ENCODE measurements around the gene CREBZF. TPM values are rescaled to one million over a fixed set of nuclear protein-coding genes. Genes with fewer than 3 reads are reported as not detected.
"Not testable (repeated sequence)": the region's sequence is repeated elsewhere in the genome, so short reads cannot be mapped to it uniquely, and the experiment has no call there.

Gene CREBZF
- polyA plus RNA-seq, 1 experiment, result 25.0 TPM

- TF ChIP-seq CTCF (IDR thresholded peaks at IDR 0.05; ENCODE audit: low read depth, low read length), result no peak
- ChIA-PET CTCF (interaction anchor here (1.5 kb wide), 2 partner anchors 36 to 228 kb away, joined by 3 to 5 read pairs; partner anchors contain the start of gene CCDC83), POLR2A (interaction anchor here (0.6 to 2.6 kb wide), 5 partner anchors 8 to 378 kb away, joined by 3 to 18 read pairs (median 4); partner anchors contain the start of gene TMEM126A)
- peak within 1 kb of the TSS; percentile 72 for H3K4me3 ChIP-seq (ENCODE audit: low read depth, low read length)
- H3K27me3 ChIP-seq (ENCODE audit: control insufficient read depth, insufficient read depth, low read length), result no peaks in the 10 kb centered on the region
- H3K27ac ChIP-seq (ENCODE audit: low read depth, low read length), result peak within 1 kb of the TSS; percentile 80
- DNase-seq (ENCODE audit: low read depth, low spot score), result no peak
- H3K9me3 ChIP-seq (ENCODE audit: control insufficient read depth, insufficient read depth, low read length), result no peaks in the 10 kb centered on the region
Measured at GRCh38 chr11:85627332-85627997, 37.5 kb downstream of the CREBZF start, which contains the start of gene DLG2. Gene DLG2, minus strand, starts transcription at chr11:85627344.

GRCh38 chr11:85626496-85626895, 38.4 kb downstream of the CREBZF start:
- H3K4me3 ChIP-seq (ENCODE audit: low read depth, low read length), result peak overlapping the region; percentile 72
- CTCF ChIA-PET, result interaction anchor here (1.1 to 1.5 kb wide), 3 partner anchors 35 to 846 kb away, joined by 3 to 5 read pairs (median 3); partner anchors contain the start of gene CCDC83
- POLR2A ChIA-PET, result interaction anchor here (2.6 kb wide), 1 partner anchor 22 kb away, joined by 18 read pairs; the partner anchor contains the start of gene TMEM126A

GRCh38 chr11:85620256-85620655, 44.7 kb downstream of the CREBZF start:
- peaks cover 5% of the 10 kb centered on the region for H3K27me3 ChIP-seq (ENCODE audit: control insufficient read depth, insufficient read depth, low read length)
- no peak for TF ChIP-seq CTCF (IDR thresholded peaks at IDR 0.05; ENCODE audit: low read depth, low read length)
- H3K4me3 ChIP-seq (ENCODE audit: low read depth, low read length), result no peak overlapping the region
- no peak overlapping the region for H3K27ac ChIP-seq (ENCODE audit: low read depth, low read length)
- ChIA-PET CTCF (no interaction called here), POLR2A (no interaction called here)
- DNase-seq (ENCODE audit: low read depth, low spot score), result no peak
- no peaks in the 10 kb centered on the region for H3K9me3 ChIP-seq (ENCODE audit: control insufficient read depth, insufficient read depth, low read length)

More at GRCh38 chr11:85626496-85626895, 38.4 kb downstream of the CREBZF start:
- TF ChIP-seq CTCF (IDR thresholded peaks at IDR 0.05; ENCODE audit: low read depth, low read length), result no peak
- Histone ChIP-seq H3K9me3 (ENCODE audit: control insufficient read depth, insufficient read depth, low read length) (no peaks in the 10 kb centered on the region), H3K27me3 (ENCODE audit: control insufficient read depth, insufficient read depth, low read length) (no peaks in the 10 kb centered on the region), H3K27ac (ENCODE audit: low read depth, low read length) (no peak overlapping the region)
- no peak for DNase-seq (ENCODE audit: low read depth, low spot score)

- ChIA-PET CTCF (no interaction called here), POLR2A (interaction anchor here (1.2 kb wide), 1 partner anchor 9 kb away, joined by 3 read pairs; the partner anchor contains the start of gene TMEM126B)
- Histone ChIP-seq H3K27ac (ENCODE audit: low read depth, low read length) (no peak overlapping the region), H3K9me3 (ENCODE audit: control insufficient read depth, insufficient read depth, low read length) (no peaks in the 10 kb centered on the region), H3K4me3 (ENCODE audit: low read depth, low read length) (no peak overlapping the region), H3K27me3 (ENCODE audit: control insufficient read depth, insufficient read depth, low read length) (peaks cover 5% of the 10 kb centered on the region)
- no peak for TF ChIP-seq CTCF (IDR thresholded peaks at IDR 0.05; ENCODE audit: low read depth, low read length)
- DNase-seq (ENCODE audit: low read depth, low spot score), result no peak
Measured at GRCh38 chr11:85619499-85619898, 45.4 kb downstream of the CREBZF start.

- DNase-seq (ENCODE audit: low read depth, low spot score); H3K27ac ChIP-seq (ENCODE audit: low read depth, low read length); POLR2A ChIA-PET; CTCF ChIA-PET; H3K4me3 ChIP-seq (ENCODE audit: low read depth, low read length); H3K9me3 ChIP-seq (ENCODE audit: control insufficient read depth, insufficient read depth, low read length); H3K27me3 ChIP-seq (ENCODE audit: control insufficient read depth, insufficient read depth, low read length): not testable (repeated sequence)
Measured at GRCh38 chr11:85611643-85612042, 53.3 kb downstream of the CREBZF start.

Other genes with a start within 250 kb of the CREBZF start
- 0.68 and 0.72 TPM in 2 replicates for gene DLG2, start 37.8 kb downstream of the CREBZF start, polyA plus RNA-seq (2011; rRNA removed)
- 59.0 and 86.2 TPM in 2 replicates for gene TMEM126B, start 36.5 kb downstream of the CREBZF start, polyA plus RNA-seq (2011; rRNA removed)
- gene TMEM126A, start 17.2 kb downstream of the CREBZF start, polyA plus RNA-seq (2011; rRNA removed), result 65.2 and 104 TPM in 2 replicates
- gene CCDC89, start 21.1 kb upstream of the CREBZF start, polyA plus RNA-seq (2011; rRNA removed), result 2.5 and 2.7 TPM in 2 replicates
- gene SYTL2, start 146.0 kb upstream of the CREBZF start, polyA plus RNA-seq (2011; rRNA removed), result 122 and 169 TPM in 2 replicates
- not detected in 2 replicates for gene CCDC83, start 190.3 kb upstream of the CREBZF start, polyA plus RNA-seq (2011; rRNA removed)

All from AG04450 (cell line).